NOMO-1 treated with DMSO at 0.1 percent for 48 hours (cell line): ENCODE results near the gene OSBPL10.

Experiments used
- DNase-seq: peaks from one replicate; lab custom pipeline; 2025; ENCODE audit not compliant: unreplicated experiment; lab: John Stamatoyannopoulos, UW

OSBPL10 gene

DNA sequence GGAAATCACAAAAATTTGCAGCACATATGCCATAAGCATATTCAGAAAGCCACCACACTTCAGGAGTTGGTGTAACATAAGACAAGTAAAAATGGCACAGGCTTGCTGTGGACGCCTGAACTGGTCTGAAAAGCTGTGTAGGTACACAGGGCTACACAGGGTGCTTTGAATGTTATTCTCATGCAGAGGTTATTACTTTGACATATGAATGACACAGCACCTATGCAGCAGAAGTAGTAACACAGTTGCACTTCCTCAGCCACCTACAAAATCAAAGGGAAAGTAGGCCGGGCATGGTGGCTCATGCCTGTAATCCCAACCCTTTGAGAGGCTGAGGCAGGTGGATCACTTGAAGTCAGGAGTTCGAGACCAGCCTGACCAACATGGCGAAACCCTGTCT lies 54.5 kb downstream of the OSBPL10 start:
- DNase-seq: no peak

DNA sequence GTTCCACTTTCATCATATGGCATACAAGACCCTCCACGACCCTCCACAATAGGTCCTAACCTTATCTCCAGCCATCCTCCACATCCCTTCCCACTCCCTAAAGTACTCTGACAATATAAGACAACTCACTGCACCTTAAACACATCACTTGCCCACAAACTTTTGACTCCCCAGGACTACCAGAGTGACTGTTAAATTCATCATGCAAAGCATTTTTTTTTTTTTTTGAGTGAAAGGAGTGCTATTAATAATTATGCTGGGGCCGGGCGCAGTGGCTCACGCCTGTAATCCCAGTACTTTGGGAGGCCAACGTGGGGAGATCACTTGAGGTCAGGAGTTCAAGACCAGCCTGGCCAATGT lies 55.8 kb downstream of the OSBPL10 start:
- DNase-seq: no peak

DNA sequence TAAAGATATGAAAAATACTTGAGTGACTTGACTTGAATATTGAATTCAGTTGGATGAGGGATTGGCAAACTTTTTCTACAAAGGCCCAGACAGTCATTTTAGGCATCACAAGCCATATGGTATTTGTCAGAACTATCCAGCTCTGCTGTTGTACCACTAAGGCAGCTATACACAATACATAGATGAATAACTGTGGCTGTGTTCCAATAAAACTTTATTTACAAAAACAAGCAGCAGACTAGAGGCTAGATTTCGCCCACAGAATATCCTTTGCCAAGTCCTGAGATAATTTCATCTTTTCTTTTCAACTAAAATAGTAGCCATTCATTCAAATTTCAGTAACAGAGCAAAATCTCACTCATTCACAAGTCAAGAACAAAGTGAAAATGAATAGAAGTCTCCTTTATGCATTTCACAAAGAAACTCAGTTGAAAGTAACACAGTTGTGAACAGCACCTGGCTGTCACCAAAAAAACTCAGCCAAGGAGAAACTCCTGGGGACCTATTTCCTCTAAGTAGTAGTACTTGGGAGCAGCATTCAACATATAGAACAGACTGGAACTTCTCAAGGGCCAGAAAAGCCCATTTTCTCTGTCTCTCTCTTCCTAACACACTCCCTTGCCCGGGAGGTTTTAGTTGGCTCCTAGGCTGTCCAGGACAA lies 56.3 kb downstream of the OSBPL10 start:
- DNase-seq: no peak

DNA sequence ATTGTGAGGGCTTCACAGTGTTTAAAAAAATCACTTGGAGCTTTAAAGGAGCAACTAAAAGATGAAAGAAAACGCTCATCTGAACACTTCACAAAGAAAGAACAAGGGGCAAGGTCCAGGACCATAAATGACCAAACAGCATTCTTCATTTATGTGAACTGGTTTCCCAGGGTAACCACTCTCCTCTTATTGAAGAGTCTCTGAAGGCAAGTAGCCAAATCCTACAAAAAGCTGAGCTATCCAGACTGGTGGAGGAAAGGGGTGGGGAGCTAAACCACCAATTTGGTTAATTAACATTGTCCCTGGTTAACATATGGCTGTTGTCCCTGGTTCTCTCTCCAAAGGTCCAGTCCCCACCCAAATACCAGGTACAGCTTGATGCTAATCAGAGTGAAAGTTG lies 58.1 kb downstream of the OSBPL10 start:
- no peak for DNase-seq

DNA sequence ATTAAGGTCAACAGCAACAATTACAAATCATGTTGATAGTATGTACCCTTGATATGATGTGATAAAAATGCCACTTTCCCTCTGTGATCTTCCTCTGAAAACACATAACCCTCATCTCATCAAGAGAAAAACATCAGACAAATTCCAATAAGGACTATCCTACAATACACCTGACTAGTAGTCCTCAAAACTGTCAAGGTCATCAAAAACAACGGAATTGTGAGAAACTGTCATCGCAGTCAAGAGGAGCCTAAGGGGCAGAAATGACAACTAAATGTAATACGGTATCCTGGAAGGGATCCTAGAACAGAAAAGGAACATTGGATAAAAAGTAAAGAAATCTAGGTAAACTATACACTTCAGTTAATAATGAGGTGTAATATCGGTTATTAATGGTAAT lies 59.2 kb downstream of the OSBPL10 start:
- DNase-seq: no peak

DNA sequence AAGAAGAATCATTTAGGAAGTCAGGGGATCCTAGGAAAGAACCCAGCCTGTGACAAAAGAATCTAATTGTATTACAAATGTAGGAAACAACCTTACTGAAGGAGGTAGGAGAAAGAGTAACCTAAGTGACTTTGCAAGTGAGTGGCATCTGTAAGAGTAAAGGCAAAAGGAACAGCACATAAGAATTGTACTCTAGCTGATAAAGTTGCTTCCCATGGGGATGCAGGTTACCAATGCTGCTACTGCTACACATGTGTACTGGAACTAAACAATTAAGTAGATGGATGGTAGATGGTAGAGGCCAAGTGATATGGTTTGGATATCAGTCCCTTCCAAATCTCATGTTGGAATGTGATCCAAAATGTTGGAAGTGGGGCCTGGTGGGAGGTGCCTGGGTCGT lies 60.8 kb downstream of the OSBPL10 start:
- no peak for DNase-seq

DNA sequence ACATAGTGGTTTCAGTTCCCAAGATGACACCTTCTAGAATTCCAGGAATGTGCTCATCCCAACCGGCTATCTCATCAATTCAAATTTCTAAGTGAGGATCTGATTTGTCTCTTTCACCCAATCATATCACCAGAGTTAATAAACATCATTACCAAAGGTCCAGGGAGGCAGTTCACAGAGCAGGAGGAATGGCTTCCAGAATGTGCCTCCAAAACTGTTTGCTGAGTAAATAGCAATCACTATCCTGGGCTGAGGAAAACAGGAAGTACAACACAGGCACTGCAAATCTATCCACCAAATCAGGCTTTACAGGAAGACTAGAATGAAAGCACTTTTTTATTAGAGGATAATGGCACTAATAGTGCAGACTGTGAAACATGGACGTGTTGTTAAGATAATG lies 61.5 kb downstream of the OSBPL10 start:
- DNase-seq: no peak

DNA sequence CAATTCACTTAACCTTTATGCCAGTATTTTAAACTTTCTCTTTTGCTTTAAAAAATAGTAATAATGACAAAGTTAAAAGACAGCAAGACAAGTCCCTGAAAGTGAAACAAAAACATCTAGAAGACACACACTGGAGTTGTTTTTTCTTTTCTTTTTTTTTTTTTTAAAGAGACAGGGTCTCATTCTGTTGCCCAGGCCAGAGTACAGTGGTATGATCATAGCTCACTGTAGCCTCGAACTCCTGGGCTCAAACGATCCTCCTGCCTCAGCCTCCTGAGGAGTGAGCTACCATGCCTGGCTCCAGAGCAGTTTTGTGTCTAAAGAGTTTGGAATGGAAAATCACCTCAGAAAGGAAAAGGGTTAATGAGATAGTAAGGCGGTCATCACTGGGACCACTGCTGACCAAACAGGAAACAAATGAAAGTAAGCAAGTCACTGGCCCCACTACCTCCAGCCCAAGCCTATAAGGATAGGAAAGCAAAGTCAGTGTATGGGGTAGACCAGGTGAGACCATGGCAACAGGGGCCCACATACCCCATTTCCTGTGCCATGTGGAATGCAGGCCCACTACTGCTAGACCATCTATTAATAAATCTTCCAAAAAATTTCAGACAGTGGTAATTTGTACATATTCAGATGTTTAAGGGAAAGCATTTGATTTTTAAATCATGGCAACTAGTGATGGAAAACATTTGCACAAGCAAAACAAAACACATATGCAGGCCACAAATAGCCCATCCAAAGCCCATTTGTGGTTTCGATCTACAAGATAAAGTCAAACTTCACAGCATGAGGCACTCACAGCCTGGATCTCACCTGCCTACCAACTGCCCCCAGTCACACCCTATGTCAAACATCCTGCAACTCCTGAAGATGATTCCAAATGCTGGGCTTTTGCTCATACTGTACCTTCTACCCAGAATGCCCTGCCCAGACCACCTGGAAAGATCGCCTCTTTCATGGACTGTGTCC lies 62.6 kb downstream of the OSBPL10 start:
- DNase-seq: no peak

DNA sequence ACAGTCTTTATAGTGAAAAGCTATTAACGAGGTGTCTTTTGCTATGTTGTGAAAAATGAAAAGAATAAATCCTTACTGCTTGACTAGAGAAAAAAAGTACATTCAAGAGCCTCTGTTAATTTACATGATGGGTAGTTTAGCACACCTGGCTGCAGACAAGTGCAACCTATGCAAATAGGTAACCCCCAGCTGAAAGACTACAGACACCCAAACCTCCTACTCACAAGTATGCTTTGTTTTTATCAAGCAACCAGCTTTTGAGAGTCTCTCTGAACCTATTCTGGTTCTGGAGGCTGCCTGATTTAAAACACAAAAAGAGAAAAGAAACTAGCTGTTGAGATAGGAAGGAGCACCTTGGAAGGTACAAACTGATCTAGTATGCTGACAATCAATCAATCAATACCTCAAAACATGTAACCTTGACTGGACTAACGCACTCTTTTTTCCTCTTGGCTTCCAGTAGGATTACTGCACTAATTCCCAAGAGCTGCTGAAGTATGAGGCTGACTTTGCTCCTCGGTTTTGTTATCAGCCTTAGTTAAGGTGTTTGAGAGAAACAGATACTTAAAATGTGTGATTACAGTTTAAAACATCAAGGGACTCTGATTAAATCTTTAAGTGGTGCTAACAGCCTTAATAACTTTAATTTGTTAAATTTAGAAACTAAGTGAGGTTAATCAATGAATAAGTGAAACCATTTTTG lies 63.6 kb downstream of the OSBPL10 start:
- DNase-seq: no peak

DNA sequence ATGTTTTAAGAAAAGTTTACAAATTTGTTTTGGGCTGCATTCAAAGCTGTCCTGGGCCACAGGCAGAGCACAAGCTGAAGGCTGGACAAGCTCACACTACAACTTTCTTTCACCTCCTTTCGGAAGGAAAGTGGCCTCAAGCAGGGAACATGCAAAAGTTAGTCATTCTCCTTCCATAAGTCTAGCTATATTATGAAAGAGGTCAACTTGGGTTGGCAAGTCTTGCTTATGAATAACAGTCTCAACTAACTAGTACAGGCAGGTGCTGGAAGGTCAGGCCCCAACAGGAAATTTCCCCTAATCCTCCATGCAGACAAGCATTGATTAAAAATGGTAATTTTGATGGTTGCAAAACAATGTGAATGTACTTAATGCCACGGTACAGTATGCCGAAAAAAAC lies 69.4 kb downstream of the OSBPL10 start:
- no peak for DNase-seq

DNA sequence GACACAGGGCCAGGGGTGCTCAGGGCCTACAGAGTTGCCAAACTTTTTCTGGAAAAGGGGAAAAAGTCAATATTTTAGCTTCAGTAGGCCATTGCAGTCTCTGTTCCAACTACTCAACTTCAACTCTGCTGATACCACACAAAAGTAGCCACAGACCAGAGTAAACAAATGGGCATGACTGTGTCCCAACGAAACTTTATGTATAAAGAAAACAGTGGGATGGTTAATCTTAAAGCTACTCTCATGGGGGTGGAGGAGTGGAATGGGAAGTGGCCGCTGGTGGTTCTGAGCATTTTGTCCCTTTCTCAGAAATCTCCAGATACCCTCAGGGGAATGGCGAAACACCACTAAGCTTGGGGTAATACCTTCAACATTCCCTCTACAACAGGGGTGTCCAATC lies 69.9 kb downstream of the OSBPL10 start:
- no peak for DNase-seq

DNA sequence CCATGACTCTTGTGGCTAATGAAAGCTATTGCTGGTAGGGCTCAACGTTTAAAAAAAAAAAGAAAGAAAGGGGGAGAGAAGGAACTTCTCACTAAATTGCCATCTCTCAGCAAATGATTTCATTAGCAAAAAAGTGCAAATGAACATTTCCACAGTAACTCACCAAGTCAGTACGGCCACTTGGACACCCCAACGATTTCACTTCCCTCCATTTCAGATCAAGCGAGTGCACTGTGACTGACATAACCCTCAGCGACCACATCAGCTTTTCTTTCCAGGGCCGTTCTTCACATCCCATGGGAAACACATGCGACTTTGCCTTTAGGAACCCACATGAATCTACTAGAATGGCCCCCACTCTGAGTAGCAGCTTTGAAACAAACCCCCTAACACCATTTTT lies 71.6 kb downstream of the OSBPL10 start:
- no peak for DNase-seq

DNA sequence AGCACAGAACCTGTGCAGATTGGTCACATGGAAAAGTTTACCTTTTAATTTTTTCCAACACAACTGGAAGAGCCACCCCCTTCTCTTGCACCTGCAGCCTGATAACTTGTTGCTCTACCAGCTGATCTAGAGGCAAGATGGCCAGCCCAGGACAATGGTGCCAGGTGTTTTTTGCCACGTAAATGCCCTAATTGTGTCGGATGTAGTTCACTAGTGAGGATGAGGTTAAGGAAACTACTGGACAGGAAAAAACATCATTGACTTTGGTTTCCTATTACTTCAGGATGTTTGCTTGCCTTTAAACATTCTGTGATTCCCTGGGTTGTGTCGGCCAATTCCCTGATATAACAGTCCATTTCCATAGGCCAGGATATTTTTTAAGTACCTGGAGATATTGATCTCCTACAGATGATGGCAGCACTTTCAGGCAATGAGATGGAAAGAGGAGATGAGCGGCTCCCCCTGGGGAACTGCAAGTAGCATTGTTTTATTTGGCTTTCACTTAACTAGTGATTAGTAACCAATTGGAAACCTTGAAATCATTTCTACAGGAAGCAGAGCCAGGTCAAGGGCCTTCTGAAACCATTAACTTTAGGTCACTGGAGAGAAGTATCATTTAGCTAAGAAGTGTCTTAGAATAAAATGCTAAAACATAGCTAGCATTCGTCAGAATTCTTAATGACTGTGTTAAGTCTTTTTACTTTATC lies 72.5 kb downstream of the OSBPL10 start:
- no peak for DNase-seq

DNA sequence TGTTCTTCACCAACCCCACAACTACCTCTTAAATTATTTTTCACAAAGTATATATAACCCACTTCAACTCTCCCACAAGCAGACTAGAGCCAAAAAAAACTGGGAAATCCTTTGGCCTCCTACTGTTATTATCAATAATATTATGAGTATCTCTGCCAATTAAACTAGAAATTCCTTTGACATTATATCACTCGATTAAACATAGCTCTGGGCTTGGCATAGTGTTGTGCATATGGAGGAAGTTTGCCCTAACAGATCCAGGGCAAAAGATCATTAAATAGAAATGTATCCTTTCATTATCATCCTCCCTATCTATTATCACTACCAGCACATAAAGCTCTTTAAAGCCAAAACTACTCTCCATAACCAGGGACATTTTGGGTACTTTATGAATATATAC lies 74.9 kb downstream of the OSBPL10 start:
- DNase-seq: no peak

DNA sequence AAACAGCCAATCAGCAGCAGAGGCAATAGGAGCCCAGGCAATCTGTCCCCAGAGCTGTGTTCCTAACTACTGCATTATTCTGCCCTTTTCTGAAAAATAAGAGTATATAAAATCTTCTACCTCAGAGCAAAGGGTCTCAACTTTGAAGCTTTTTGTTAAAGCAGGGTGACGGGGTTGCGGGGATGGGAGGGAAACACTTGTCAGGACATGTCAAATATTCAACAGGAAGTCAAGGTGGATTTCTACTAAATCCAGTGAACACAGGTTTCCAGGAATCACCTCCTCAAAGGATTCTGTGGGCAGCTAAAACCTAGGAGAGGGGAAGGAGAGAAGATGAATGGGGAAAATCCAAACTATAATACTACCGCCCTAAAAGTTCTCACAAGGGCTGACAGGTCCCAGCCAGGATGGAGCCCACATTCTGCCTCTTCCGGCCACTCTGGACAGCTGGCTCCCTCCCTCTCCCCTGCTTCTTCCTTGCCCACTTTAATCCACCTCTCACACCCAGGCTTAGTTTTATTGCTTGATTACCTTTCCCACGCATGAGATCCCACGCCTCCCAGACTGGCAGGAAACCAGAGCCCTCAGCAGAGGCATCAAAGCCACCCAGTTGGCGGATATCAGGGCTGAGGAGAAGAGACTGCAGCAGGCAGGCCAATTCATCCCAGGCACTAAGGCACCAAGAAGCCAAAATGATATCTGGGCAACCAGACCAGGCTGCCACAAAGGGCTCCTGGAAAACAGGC lies 77.2 kb downstream of the OSBPL10 start:
- no peak for DNase-seq

DNA sequence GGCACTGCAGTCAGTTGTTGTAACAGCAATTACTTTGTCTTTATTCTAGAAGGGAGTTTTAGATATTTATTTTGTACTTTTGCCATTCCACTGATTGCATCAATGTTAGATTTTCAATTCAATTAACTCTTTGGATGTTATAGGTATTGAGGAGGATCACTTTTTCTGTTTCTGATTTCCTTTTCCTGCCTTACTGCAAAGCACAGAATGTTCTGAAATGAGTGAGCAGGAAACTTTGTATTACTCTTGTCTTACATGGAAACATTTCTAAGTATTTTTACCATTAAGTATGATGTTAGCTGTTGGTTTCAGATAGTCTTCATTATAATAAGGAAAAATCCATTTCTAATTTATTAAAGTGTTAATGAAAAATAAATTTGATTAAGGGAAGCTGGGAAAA lies 80.5 kb downstream of the OSBPL10 start:
- DNase-seq: no peak

DNA sequence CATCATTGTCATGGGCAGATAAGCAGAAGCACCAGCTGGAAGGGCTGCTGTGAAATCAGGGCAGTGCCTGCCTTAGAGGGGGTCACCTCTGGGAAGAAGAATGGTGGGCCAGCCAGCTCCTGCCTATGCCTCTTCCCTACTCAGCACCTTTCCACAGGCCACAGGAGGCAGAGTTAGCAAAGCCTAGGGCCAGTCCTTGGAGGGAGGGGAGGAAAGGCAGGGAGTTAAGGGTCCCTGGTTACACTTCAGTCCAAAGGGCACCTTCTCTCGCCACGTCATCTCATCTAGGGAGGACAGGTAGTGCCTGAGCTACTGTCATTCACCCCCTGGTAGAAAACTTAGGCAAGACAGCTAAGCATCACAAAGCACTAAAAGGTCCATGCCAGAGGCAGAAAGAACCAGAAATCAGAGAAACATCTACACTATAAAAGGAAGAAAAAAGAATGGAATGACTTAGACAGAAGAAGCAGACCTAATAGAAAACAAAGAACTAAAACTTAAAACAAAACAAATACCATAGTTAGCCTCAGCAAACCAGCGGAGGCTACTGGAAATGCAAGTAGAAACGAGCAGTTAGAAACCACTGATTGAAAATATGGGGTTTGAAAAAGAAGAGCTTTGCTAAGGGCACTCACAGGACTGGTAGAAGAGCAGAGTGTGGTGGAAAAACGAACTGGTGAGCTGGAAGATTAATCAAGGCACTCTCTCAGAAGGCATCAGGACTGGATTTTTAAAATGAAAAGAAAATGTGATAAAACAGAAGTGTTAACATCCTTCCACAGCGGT lies 84.2 kb downstream of the OSBPL10 start:
- no peak for DNase-seq

DNA sequence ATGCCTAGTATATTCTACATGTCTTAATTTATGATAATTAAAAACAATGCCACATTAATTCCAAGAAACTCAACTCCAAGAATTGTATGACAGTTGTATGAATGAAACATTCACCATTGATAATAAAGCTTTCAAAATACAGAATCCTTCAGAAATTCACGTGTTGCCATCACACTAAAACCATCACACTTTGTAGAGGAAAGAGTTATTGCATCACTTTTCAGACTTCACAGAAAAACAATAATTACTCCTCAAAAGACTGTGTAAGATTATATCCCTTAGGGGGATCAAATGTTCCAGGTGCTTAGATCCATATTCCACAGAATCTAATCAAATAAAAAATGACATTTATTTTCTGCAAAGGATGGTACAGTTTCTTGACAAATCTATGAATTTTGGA lies 85.0 kb downstream of the OSBPL10 start:
- no peak for DNase-seq

DNA sequence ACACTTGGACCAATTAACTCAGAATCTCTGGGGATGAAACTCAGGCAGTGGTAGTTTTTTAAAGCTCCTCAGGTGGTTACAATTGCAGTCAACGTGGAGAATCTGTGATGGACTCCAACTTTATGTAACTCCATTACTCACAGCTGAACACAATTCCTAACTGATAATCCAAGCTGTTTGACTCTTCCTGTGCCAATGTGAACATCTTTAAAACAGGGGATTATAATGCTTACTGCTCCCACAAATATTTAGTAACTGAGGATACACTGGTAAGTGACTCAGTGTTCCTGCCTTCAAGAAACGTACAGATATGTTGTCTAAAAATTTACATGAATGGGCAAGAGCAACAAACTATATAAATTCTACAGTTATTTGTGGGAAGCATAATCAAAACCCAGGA lies 85.6 kb downstream of the OSBPL10 start:
- DNase-seq: no peak
